Raji (cell line): ENCODE results near the gene TMEM126A.

Experiments
- POLR2A ChIP-seq: IDR thresholded peaks from 2 replicates; pipeline ENCODE4 v1.6.1; 2011; ENCODE audit warnings: low read depth, low read length, control low read depth; ENCODE audit not compliant: insufficient read depth

Gene TMEM126A

DNA sequence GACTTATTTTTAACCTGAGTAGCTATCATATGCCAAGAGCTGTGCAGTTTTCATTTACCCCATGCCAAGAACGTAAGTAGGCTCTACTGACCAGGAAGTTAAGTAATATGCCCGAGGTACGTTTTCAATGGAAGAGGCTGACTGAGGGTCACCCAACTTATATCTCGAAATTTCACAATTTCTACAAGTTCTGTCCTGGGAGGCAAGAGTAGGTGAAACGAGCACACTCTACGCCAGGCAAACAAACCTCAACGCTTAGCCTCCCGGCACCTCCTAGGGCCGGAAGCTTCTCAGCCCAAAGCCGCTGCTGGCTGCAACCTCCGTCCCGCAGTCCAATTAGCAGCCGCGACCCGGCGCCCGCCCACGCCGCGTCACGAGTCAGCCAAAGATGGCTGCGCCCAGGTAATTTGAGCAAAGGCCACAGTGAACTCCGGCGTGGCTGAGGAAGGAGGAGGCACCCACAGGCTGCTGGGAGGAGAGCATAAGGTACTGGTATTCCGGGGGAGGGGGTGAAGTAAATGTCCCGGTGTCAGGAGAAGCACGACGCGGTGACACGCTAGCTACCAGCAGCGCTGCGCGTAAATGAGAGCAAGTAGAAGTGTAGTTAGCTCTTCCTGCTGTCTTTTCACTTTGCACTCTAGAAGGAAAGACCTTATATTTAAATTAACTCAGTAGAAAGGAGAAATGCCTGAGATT is at the start of gene TMEM126A:
TMEM126A (plus strand) TSS at position 364 of the 696 bp plus-strand sequence. CDS start 2,289 bp downstream, outside the sequence.
- TF ChIP-seq POLR2A = peak; percentile 98

DNA sequence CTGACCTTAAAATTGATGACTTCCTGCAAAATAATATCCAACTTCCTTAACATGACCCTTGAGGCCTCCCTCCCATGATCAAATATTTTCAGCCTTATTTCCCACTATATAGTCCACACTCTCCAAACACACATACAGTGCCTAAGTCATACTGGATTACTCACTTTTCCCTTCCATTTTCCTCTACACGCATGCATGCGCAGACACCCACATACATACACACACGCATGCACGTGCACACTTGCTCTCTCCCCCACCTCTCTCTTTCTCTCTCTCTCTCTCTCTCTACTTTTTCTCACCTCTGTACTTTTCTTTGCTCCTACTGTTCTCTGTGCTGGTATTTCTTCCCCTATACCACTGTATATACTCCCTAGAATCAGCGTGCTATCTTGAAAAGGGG is 48.7 kb upstream of the TMEM126A start:
- TF ChIP-seq POLR2A = no peak

GRCh38 chr11:85602526-85603213 is 45.1 kb upstream of the TMEM126A start:
- TF ChIP-seq POLR2A = no peak

DNA sequence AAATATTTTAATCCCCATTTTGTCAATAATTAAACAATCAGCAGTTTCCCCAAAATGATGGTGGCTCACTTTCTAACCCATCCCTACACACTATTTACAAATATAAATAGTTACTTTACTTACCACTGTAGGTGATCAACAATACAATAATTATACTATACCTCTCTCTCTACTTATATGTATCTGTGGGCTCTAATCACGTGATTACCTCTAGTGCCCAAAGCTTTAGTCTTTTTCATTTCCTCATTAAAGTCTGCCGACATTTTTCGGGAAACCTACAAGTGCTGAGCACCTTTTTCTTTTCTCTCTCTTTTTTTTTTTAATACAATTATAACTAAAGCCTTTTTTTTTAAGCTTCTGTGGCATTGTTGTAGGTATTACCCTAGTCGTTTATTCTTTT is 44.5 kb upstream of the TMEM126A start:
- TF ChIP-seq POLR2A = no peak

GRCh38 chr11:85619499-85619898 is 28.3 kb upstream of the TMEM126A start:
- no peak for TF ChIP-seq POLR2A

- no peak for TF ChIP-seq POLR2A
These were observed 27.5 kb upstream of the TMEM126A start for GRCh38 chr11:85620256-85620655.

- TF ChIP-seq POLR2A = no peak
These were observed 21.3 kb upstream of the TMEM126A start for GRCh38 chr11:85626496-85626895.

GRCh38 chr11:85627332-85627997 is 20.3 kb upstream of the TMEM126A start, which contains the start of gene DLG2:
DLG2 (minus strand) TSS chr11:85627344.
- TF ChIP-seq POLR2A = no peak

- peak; percentile 93 for TF ChIP-seq POLR2A
These were observed 19.6 kb upstream of the TMEM126A start, which contains the start of gene TMEM126B for GRCh38 chr11:85627998-85628770. TMEM126B (plus strand) TSS chr11:85628593; CDS start chr11:85628608, 15 bp downstream.

DNA sequence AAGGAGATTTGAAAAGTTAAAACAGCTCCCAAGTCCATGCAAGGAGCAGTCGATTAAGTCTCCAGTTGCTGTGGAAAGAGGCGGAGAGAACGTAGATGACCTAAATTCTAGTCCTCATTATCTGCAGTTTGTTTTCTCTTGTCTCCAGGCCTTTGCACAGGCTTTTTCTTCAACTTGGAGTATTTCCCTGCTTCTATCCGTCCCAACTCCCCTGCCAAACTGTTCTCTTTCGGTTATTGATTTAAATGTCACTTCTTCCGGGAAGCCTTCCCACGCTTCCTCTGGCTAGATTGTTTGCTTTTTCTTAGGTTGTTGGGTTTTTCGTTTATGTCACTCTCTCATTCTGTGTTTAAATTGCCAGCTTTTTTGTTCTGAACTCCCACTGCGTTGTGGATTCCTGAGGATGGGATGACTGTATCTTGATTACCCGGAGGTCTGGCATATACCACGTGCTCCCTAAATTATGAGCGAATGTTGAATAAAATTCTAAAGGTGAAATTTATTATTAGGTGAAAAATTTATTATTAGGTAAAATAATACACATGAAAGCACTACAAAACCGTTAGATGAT is 18.9 kb upstream of the TMEM126A start:
- TF ChIP-seq POLR2A = no peak

GRCh38 chr11:85634747-85635146 is 13.0 kb upstream of the TMEM126A start:
- no peak for TF ChIP-seq POLR2A

DNA sequence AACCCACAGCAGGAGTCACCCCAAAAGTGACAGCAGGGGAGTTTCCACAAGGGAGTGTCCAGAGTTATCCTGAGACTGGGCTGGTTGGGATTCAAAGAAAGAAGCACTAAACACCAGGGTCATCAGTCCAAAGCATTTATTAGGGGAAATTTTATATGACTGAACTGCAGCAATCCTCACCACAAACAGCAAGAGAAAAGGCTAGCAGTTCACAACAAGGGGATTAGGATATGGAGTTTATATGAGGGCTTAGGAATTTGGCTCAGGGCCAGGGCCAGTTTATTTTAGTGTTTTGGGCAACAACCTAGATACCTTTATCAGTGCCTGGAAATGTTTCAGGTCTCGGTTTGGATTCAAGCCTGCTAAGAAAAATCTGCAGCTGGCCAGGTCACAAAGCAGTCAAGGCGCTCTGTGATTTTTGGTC is 4.6 kb upstream of the TMEM126A start:
- TF ChIP-seq POLR2A = no peak

DNA sequence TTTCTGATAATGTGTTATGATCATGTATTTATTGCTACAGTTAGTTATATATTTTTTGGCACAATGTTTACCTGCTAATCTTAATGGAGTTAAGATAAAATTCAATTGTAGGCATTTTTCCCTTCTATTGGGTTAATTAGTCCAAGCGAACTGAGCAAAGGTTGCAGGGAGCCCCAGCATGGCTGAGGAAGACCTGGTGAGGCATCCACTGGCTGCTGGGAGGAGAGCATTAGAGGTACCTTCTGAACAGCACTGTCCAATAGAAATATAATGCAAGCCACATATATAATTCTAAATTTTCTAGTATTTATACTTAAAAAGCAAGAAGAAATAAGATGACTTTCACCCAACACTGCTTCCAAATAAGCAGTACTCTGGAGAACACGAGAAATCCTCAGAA is 689 bp upstream of the TMEM126A start:
- TF ChIP-seq POLR2A = no peak

DNA sequence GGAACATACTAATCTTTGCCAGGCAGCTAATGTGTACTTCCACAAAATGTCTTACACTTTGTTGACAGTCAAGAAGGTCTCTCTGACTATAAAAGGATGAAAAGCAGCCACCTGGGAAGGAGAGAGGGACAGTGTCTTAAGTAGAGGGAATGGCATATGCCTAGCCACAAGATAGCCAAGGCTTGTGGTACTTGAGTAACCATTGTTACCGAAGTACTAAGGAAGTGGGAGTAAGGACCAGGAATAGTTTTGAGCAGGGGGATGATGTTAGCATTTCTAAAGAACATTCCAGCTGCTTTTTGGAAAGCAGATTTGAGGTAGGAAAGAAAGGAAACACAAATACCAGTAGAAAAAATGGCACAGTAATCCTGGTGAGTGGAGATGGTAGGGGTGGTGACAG is 3.4 kb downstream of the TMEM126A start:
- TF ChIP-seq POLR2A = no peak
